ENCODE data around the gene COL8A1.

COL8A1 gene

GRCh38 chr3:99765042-99765942, 126.9 kb downstream of the COL8A1 start:
- DNase-seq: no peak

GRCh38 chr3:99767291-99767690, 128.9 kb downstream of the COL8A1 start:
- no peak for DNase-seq

- no peak for DNase-seq
These were observed 129.7 kb downstream of the COL8A1 start for GRCh38 chr3:99768126-99768525.

GRCh38 chr3:99768808-99769501, 130.6 kb downstream of the COL8A1 start:
- no peak for DNase-seq

- no peak for DNase-seq
These were observed 133.8 kb downstream of the COL8A1 start for GRCh38 chr3:99772171-99772570.

GRCh38 chr3:99772671-99773070, 134.3 kb downstream of the COL8A1 start:
- no peak for DNase-seq

- DNase-seq: no peak
These were observed 136.1 kb downstream of the COL8A1 start for GRCh38 chr3:99774467-99774866.

- peak; percentile 9 for DNase-seq
These were observed 138.3 kb downstream of the COL8A1 start for GRCh38 chr3:99776516-99777209.

- no peak for DNase-seq
These were observed 138.8 kb downstream of the COL8A1 start for GRCh38 chr3:99777210-99777549.

- DNase-seq: no peak
These were observed 139.3 kb downstream of the COL8A1 start for GRCh38 chr3:99777708-99778107.

- DNase-seq: no peak
These were observed 142.4 kb downstream of the COL8A1 start for GRCh38 chr3:99780749-99781148.

- no peak for DNase-seq
These were observed 143.4 kb downstream of the COL8A1 start for GRCh38 chr3:99781761-99782160.

GRCh38 chr3:99783011-99783573, 144.7 kb downstream of the COL8A1 start:
- DNase-seq: no peak

- DNase-seq: peak; percentile 68
These were observed 150.8 kb downstream of the COL8A1 start for GRCh38 chr3:99789011-99789721.

- no peak for DNase-seq
These were observed 156.1 kb downstream of the COL8A1 start for GRCh38 chr3:99794485-99794884.

- DNase-seq: no peak
These were observed 157.2 kb downstream of the COL8A1 start for GRCh38 chr3:99795573-99795972.

GRCh38 chr3:99799422-99799821, 161.0 kb downstream of the COL8A1 start:
- no peak for DNase-seq

- DNase-seq: no peak
These were observed 164.9 kb downstream of the COL8A1 start for GRCh38 chr3:99803297-99803696.

GRCh38 chr3:99805160-99805559, 166.8 kb downstream of the COL8A1 start:
- no peak for DNase-seq

GRCh38 chr3:99808163-99808794, 169.9 kb downstream of the COL8A1 start:
- DNase-seq: peak; percentile 60

- DNase-seq: no peak
These were observed 171.2 kb downstream of the COL8A1 start for GRCh38 chr3:99809565-99809964.

GRCh38 chr3:99810403-99810802, 172.0 kb downstream of the COL8A1 start:
- DNase-seq: no peak

Measured in hematopoietic multipotent progenitor cell treated with erythropoietin and hydrocortisone succinate and interleukin-3 and kit ligand, for 8 days (in vitro differentiated cells).